Measurements from ENCODE around the gene PLD5. TPM values are rescaled to one million over a fixed set of nuclear protein-coding genes. Genes with fewer than 3 reads are reported as not detected.
"Not testable (repeated sequence)": the region's sequence is repeated elsewhere in the genome, so short reads cannot be mapped to it uniquely, and the experiment has no call there.

PLD5 gene
- polyA plus RNA-seq, 4 donors, result 1.5 to 1.8 (median 1.5) TPM

- DNase-seq (ENCODE audit: low read depth in 4 of 4, low spot score in 3 of 4), result no peak
Measured at GRCh38 chr1:242506724-242507123, 17.8 kb downstream of the PLD5 start.

- no peak for DNase-seq (ENCODE audit: low read depth in 4 of 4, low spot score in 3 of 4)
Measured at GRCh38 chr1:242489545-242489944, 35.0 kb downstream of the PLD5 start.

- no peak for DNase-seq (ENCODE audit: low read depth in 4 of 4, low spot score in 3 of 4)
Measured at GRCh38 chr1:242477944-242478343, 46.6 kb downstream of the PLD5 start.

GRCh38 chr1:242470774-242471173, 53.7 kb downstream of the PLD5 start:
- DNase-seq (ENCODE audit: low read depth in 4 of 4, low spot score in 3 of 4), result no peak

GRCh38 chr1:242468784-242469183, 55.7 kb downstream of the PLD5 start:
- peak in 1 of 4 donors; percentile 40 for DNase-seq (ENCODE audit: low read depth in 4 of 4, low spot score in 3 of 4)

GRCh38 chr1:242467556-242468145, 56.8 kb downstream of the PLD5 start:
- peak in 2 of 4 donors; percentile 43 for DNase-seq (ENCODE audit: low read depth in 4 of 4, low spot score in 3 of 4)

- DNase-seq (ENCODE audit: low read depth in 4 of 4, low spot score in 3 of 4), result no peak
Measured at GRCh38 chr1:242462867-242463266, 61.6 kb downstream of the PLD5 start.

- DNase-seq (ENCODE audit: low read depth in 4 of 4, low spot score in 3 of 4), result not testable (repeated sequence)
Measured at GRCh38 chr1:242459740-242460139, 64.8 kb downstream of the PLD5 start.

GRCh38 chr1:242456726-242457269, 67.7 kb downstream of the PLD5 start:
- no peak for DNase-seq (ENCODE audit: low read depth in 4 of 4, low spot score in 3 of 4)

GRCh38 chr1:242455052-242455361, 69.5 kb downstream of the PLD5 start:
- DNase-seq (ENCODE audit: low read depth in 4 of 4, low spot score in 3 of 4), result no peak

GRCh38 chr1:242454262-242455051, 70.0 kb downstream of the PLD5 start:
- DNase-seq (ENCODE audit: low read depth in 4 of 4, low spot score in 3 of 4), result peak in 1 of 4 donors; percentile 43

- no peak for DNase-seq (ENCODE audit: low read depth in 4 of 4, low spot score in 3 of 4)
Measured at GRCh38 chr1:242452573-242452972, 71.9 kb downstream of the PLD5 start.

- no peak for DNase-seq (ENCODE audit: low read depth in 4 of 4, low spot score in 3 of 4)
Measured at GRCh38 chr1:242449661-242450060, 74.8 kb downstream of the PLD5 start.

GRCh38 chr1:242448910-242449645, 75.4 kb downstream of the PLD5 start:
- DNase-seq (ENCODE audit: low read depth in 4 of 4, low spot score in 3 of 4), result no peak

- DNase-seq (ENCODE audit: low read depth in 4 of 4, low spot score in 3 of 4), result no peak
Measured at GRCh38 chr1:242447689-242448088, 76.8 kb downstream of the PLD5 start.

GRCh38 chr1:242440757-242441156, 83.7 kb downstream of the PLD5 start:
- DNase-seq (ENCODE audit: low read depth in 4 of 4, low spot score in 3 of 4), result no peak

- no peak for DNase-seq (ENCODE audit: low read depth in 4 of 4, low spot score in 3 of 4)
Measured at GRCh38 chr1:242435200-242435599, 89.3 kb downstream of the PLD5 start.

- DNase-seq (ENCODE audit: low read depth in 4 of 4, low spot score in 3 of 4), result no peak
Measured at GRCh38 chr1:242432491-242433095, 91.9 kb downstream of the PLD5 start.

GRCh38 chr1:242431786-242432185, 92.7 kb downstream of the PLD5 start:
- no peak for DNase-seq (ENCODE audit: low read depth in 4 of 4, low spot score in 3 of 4)

- DNase-seq (ENCODE audit: low read depth in 4 of 4, low spot score in 3 of 4), result no peak
Measured at GRCh38 chr1:242430956-242431355, 93.5 kb downstream of the PLD5 start.
